Ovary (tissue), 3 donors: ENCODE data around the gene TNFRSF14.

Experiments
- EP300 ChIP-seq: sonication (generic); formaldehyde crosslinking; IDR thresholded peaks from one replicate; pipeline ENCODE4 v1.6.1; 2017; ENCODE audit warnings: antibody characterized with exemption
- POLR2A ChIP-seq: fragments of 450-650 bp; IDR thresholded peaks from one replicate; pipeline ENCODE4 v1.6.1; 2017; ENCODE audit warnings: antibody characterized with exemption, mild to moderate bottlenecking, moderate library complexity
- TF ChIP-seq, protein P1 (sequence below), 3 donors: fragments of 450-650 bp in 2 of 3; fragments of 200-600 bp in 1 of 3; IDR thresholded peaks; one replicate each; pipeline versions ENCODE4 v1.5.1 to v1.8.0; 2016 to 2022; ENCODE audit warnings: antibody characterized with exemption in 3 of 3, mild to moderate bottlenecking in 1 of 3
- donor health status: DM: no; HTN: no; CAD: no.

DNA sequence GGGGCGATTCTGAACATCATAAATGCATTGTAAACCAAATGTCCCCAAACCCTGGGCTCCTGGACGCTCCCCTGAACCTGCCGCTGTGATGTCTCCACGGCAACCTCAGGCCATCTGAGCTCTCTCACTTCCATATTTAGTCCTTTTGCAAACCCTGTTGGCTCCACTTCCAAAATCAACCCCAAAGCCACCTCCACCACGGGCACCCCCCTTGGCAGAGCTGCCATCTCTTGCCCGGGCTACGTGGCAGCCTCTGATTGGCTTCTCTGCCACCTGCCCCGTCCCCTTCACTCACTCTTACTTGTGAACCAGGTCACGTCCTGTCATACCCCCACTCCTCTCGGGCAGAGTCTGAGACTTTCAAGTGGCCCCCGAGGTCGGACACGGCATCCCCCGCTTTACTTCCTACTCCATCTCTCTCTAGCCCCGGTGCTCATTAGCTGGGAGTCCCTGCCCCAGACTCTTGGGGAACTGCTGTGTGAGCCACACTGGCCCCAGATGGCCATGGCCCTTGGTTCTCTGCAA lies 46.2 kb downstream of the TNFRSF14 start:
- TF ChIP-seq, protein P1, sequence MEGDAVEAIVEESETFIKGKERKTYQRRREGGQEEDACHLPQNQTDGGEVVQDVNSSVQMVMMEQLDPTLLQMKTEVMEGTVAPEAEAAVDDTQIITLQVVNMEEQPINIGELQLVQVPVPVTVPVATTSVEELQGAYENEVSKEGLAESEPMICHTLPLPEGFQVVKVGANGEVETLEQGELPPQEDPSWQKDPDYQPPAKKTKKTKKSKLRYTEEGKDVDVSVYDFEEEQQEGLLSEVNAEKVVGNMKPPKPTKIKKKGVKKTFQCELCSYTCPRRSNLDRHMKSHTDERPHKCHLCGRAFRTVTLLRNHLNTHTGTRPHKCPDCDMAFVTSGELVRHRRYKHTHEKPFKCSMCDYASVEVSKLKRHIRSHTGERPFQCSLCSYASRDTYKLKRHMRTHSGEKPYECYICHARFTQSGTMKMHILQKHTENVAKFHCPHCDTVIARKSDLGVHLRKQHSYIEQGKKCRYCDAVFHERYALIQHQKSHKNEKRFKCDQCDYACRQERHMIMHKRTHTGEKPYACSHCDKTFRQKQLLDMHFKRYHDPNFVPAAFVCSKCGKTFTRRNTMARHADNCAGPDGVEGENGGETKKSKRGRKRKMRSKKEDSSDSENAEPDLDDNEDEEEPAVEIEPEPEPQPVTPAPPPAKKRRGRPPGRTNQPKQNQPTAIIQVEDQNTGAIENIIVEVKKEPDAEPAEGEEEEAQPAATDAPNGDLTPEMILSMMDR (IDR thresholded peaks at IDR 0.05): no peak
- TF ChIP-seq POLR2A (no peak), EP300 (no peak)
